Effector memory CD4-positive, alpha-beta T cell (primary cell): ENCODE data around the gene CDC42BPA.
"Not testable (repeated sequence)": the region's sequence is repeated elsewhere in the genome, so short reads cannot be mapped to it uniquely, and the experiment has no call there.

Experiments
- DNase-seq, 3 donors: peaks; one replicate each; pipeline ENCODE4 v3.0.0-alpha.2; 2020
- H3K27ac ChIP-seq: 2 replicates; pipeline ENCODE4 v1.7.0; 2013; ENCODE audit warnings: mild to moderate bottlenecking, low read length, moderate library complexity; ENCODE audit not compliant: insufficient read depth, poor library complexity, severe bottlenecking
- H3K27me3 ChIP-seq: replicated peaks from 2 replicates; pipeline ENCODE4 v1.7.0; 2013; ENCODE audit warnings: mild to moderate bottlenecking, low read length; ENCODE audit not compliant: insufficient read depth, control insufficient read depth, poor library complexity, severe bottlenecking
- H3K36me3 ChIP-seq: 2 replicates; pipeline ENCODE4 v1.7.0; 2013; ENCODE audit warnings: mild to moderate bottlenecking, low read length, moderate library complexity; ENCODE audit not compliant: control insufficient read depth, insufficient read depth
- H3K4me1 ChIP-seq: 2 replicates; pipeline ENCODE4 v1.7.0; 2013; ENCODE audit warnings: low read length, mild to moderate bottlenecking; ENCODE audit not compliant: control insufficient read depth, insufficient read depth, poor library complexity, severe bottlenecking
- H3K4me3 ChIP-seq: 2 replicates; pipeline ENCODE4 v1.7.0; 2013; ENCODE audit warnings: low read length, low read depth, mild to moderate bottlenecking; ENCODE audit not compliant: insufficient read depth, poor library complexity, severe bottlenecking
- H3K9me3 ChIP-seq: 2 replicates; pipeline ENCODE4 v1.7.0; 2013; ENCODE audit warnings: mild to moderate bottlenecking, low read length, moderate library complexity; ENCODE audit not compliant: control insufficient read depth

The CDC42BPA gene

DNA sequence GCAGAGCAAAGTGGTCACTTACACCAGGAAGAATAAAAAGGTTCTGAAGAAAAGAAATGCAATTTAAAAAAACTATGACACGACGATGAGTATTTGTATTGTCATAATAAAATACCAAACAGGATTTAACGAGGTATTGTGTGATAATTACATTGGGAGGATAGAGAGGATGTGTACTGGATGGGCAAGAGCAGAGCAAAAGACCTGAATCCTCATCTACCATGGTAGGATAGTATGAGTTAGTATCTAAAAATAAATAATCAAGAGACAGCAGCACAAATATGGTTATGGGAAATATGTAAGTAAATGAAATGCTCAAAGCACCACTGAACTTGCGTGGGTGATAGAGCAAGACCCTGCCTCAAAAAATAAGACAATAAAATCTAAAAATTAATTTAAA is 162.6 kb downstream of the CDC42BPA start:
- no peak overlapping the region for H3K4me3 ChIP-seq

DNA sequence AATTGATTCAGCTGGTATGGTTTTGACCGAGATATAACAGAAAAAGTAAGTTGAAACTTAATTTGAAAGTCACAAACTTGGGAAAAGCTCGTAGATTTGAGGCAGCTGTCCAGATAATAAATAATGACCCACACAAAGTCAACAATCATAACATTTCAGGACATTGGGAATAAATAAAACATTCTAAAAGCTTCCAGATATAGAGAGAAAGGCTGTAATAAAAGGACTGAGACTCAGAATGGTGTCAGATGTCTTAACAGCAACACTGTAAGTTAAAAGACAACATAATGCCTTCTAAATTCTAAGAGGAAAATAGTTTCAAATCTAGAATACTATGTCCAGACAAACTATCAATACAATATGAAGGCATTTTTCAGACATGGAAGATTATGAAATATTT is 163.3 kb downstream of the CDC42BPA start:
- no peaks in the 10 kb centered on the region for H3K9me3 ChIP-seq
- no peaks in the 10 kb centered on the region for H3K27me3 ChIP-seq
- DNase-seq = no peak
- H3K4me1 ChIP-seq = no peaks in the 10 kb centered on the region
- no peak overlapping the region for H3K27ac ChIP-seq
- H3K36me3 ChIP-seq = no peaks in the 10 kb centered on the region
- H3K4me3 ChIP-seq = no peak overlapping the region

More for the DNA sequence above, 162.6 kb downstream of the CDC42BPA start:
- no peaks in the 10 kb centered on the region for H3K36me3 ChIP-seq
- no peaks in the 10 kb centered on the region for H3K27me3 ChIP-seq
- no peak overlapping the region for H3K27ac ChIP-seq
- no peaks in the 10 kb centered on the region for H3K9me3 ChIP-seq
- no peaks in the 10 kb centered on the region for H3K4me1 ChIP-seq
- no peak for DNase-seq

- Histone ChIP-seq H3K9me3 (no peaks in the 10 kb centered on the region), H3K27ac (no peak overlapping the region), H3K4me1 (no peaks in the 10 kb centered on the region), H3K4me3 (no peak overlapping the region), H3K27me3 (no peaks in the 10 kb centered on the region), H3K36me3 (no peaks in the 10 kb centered on the region)
- DNase-seq = no peak
These were observed 165.8 kb downstream of the CDC42BPA start for GRCh38 chr1:227152525-227152924.

DNA sequence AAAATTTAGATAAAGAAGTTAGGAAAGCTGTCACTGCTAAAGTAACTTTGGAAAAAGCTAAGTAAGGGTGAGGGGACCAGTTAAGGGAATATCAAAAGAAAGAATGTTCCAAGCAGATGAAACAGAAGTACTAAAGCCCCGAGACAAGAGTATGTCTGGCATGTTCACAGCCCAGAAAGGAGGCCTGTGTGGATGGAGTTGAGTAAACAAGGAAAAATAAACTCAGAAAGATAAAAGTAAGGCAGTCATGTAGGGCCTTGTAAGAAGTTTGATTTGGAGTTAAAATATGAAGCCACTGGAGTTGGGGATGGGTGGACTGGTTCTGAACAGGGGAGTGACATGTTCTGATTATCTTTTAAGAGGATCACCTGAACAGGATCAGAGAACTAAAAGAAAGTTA is 177.9 kb downstream of the CDC42BPA start:
- no peak overlapping the region for H3K27ac ChIP-seq
- no peaks in the 10 kb centered on the region for H3K9me3 ChIP-seq
- H3K27me3 ChIP-seq = no peaks in the 10 kb centered on the region
- H3K36me3 ChIP-seq = no peaks in the 10 kb centered on the region
- no peak for DNase-seq
- no peaks in the 10 kb centered on the region for H3K4me1 ChIP-seq
- no peak overlapping the region for H3K4me3 ChIP-seq

DNA sequence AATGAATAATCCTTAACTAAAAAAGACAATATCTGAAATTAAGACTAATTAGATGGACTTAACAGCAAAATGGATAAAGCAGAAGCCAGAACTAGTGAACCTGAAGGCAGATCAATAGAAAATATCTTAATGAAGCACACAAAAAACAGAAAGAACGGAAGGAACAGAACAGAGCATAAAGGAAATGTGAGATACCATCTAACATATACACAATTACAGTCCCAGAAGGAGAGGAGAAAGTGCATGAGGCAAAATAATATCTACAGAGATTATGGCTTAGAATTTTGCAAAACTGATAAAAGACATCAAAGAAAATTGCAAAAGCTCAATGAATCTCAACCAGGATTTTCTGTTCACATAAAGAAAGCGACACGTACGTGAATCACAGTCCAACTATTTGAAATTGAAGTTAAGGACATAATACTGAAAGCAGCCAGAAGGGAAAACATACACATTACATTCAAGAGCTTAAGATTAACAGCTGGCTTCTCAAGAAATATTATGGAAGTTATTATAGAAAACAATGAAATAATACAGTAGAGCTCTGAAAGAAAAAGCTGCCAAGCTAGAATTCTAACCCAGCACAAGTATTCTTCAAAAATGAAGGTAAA is 182.0 kb downstream of the CDC42BPA start:
- H3K27me3 ChIP-seq = no peaks in the 10 kb centered on the region
- no peaks in the 10 kb centered on the region for H3K9me3 ChIP-seq
- H3K4me1 ChIP-seq = no peaks in the 10 kb centered on the region
- no peak overlapping the region for H3K27ac ChIP-seq
- no peaks in the 10 kb centered on the region for H3K36me3 ChIP-seq
- no peak overlapping the region for H3K4me3 ChIP-seq
- DNase-seq = no peak

DNA sequence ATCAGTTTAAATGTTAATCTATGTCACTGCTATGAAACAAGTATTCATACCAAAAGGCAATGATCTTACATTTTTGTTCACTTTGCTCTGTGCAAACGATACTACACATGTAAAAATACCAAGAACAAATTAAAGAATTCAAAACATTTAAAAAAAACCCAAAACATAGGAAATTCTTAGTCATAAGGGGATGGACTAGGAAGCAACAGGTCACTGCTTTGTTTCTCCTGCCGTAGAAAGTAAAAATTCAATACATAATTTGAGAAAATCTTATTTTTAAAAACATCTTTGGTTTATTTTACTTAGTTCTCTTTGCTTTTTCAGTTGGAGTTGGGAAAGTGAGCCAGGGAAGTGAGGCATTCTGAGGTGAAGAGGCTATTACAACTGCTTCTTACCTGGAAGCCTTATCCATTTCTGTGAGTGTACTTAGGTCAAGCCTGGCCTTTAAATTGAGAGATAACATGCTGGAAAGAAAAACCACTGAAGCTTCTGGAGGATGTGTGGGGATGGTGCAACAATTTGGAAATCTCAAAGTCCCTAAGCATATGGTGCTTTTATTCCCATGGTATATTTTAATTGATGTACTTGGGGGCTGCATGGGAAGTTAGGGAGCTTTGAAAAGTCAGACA is 183.5 kb downstream of the CDC42BPA start:
- Histone ChIP-seq H3K27me3 (no peaks in the 10 kb centered on the region), H3K4me3 (no peak overlapping the region), H3K4me1 (no peaks in the 10 kb centered on the region), H3K27ac (no peak overlapping the region), H3K36me3 (no peaks in the 10 kb centered on the region), H3K9me3 (no peaks in the 10 kb centered on the region)
- no peak for DNase-seq

- not testable (repeated sequence) for H3K4me3 ChIP-seq, H3K9me3 ChIP-seq, H3K36me3 ChIP-seq, H3K4me1 ChIP-seq, H3K27me3 ChIP-seq, DNase-seq, H3K27ac ChIP-seq
These were observed 185.6 kb downstream of the CDC42BPA start for GRCh38 chr1:227132695-227133094.

GRCh38 chr1:227131193-227131592 is 187.1 kb downstream of the CDC42BPA start:
- DNase-seq = no peak
- H3K9me3 ChIP-seq = no peaks in the 10 kb centered on the region
- H3K27me3 ChIP-seq = no peaks in the 10 kb centered on the region
- no peaks in the 10 kb centered on the region for H3K36me3 ChIP-seq
- H3K27ac ChIP-seq = no peak overlapping the region
- H3K4me3 ChIP-seq = no peak overlapping the region
- no peaks in the 10 kb centered on the region for H3K4me1 ChIP-seq

GRCh38 chr1:227127891-227128290 is 190.4 kb downstream of the CDC42BPA start:
- Histone ChIP-seq H3K9me3 (no peaks in the 10 kb centered on the region), H3K27me3 (no peaks in the 10 kb centered on the region), H3K4me3 (no peak overlapping the region), H3K27ac (no peak overlapping the region), H3K4me1 (no peaks in the 10 kb centered on the region), H3K36me3 (no peaks in the 10 kb centered on the region)
- DNase-seq = no peak

DNA sequence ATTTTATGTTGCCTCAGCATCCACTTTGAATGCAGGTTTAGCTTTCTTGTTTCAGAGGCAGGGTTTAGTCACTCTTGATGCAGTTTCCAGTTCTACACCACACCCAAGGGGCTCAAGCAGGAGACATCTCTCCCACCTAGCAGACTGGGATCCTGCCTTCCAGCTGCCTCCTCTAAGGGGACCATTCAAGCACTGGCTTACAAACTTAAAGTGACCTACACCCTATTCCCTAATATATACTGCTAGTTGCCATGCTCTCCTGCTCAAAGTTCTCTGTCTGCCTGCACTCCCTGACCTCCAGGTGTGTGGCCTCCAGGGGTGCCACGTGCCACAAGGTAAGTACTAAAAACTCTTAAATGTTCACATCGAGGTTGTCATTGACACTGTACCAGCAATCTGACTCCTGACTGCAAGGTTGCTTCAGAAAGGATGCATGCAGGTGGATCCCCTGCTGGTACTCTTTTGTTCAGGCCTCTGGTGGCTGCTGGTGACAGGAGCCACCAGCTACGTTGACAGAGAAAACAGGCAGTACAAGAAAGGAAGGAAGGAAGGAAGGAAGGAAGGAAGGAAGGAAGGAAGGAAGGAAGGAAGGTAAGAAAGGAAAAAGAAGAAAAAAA is 192.3 kb downstream of the CDC42BPA start:
- DNase-seq = no peak
- no peaks in the 10 kb centered on the region for H3K4me1 ChIP-seq
- no peaks in the 10 kb centered on the region for H3K9me3 ChIP-seq
- H3K4me3 ChIP-seq = no peak overlapping the region
- no peaks in the 10 kb centered on the region for H3K36me3 ChIP-seq
- H3K27ac ChIP-seq = no peak overlapping the region
- H3K27me3 ChIP-seq = no peaks in the 10 kb centered on the region
